ENCODE results near the gene E4F1. TPM values are rescaled to one million over a fixed set of nuclear protein-coding genes. Genes with fewer than 3 reads are reported as not detected.

The E4F1 gene
- total RNA-seq, 2 experiments from 2014 or later = 21.2 to 21.7 TPM

- Mint-ChIP-seq H3K4me3 (no peak overlapping the region), H3K36me3 (ENCODE audit: low read depth) (peaks cover 2% of the 10 kb centered on the region), H3K27me3 (ENCODE audit: low read depth) (no peaks in the 10 kb centered on the region), H3K4me1 (ENCODE audit: low read depth) (no peaks in the 10 kb centered on the region), H3K27ac (no peak overlapping the region), H3K9me3 (no peaks in the 10 kb centered on the region)
- intact Hi-C loops (cut with micrococcal nuclease) = no loop called here
- no peak for DNase-seq
- CTCF ChIA-PET = interaction anchor here (0.6 kb wide), 1 partner anchor 135 kb away, joined by 9 read pairs; no protein-coding TSS in a partner anchor
Observed at GRCh38 chr16:2180962-2181923, 42.1 kb upstream of the E4F1 start.

- no peaks in the 10 kb centered on the region for H3K27me3 Mint-ChIP-seq (ENCODE audit: low read depth)
- H3K4me1 Mint-ChIP-seq (ENCODE audit: low read depth) = no peaks in the 10 kb centered on the region
- no peak overlapping the region for H3K4me3 Mint-ChIP-seq
- intact Hi-C loops (cut with micrococcal nuclease) = no loop called here
- H3K9me3 Mint-ChIP-seq = no peaks in the 10 kb centered on the region
- no peak for DNase-seq
- H3K36me3 Mint-ChIP-seq (ENCODE audit: low read depth) = peaks cover 2% of the 10 kb centered on the region
- no peak overlapping the region for H3K27ac Mint-ChIP-seq
- CTCF ChIA-PET = no interaction called here
Observed at GRCh38 chr16:2181952-2182351, 41.4 kb upstream of the E4F1 start.

GRCh38 chr16:2183671-2184070 lies 39.7 kb upstream of the E4F1 start:
- H3K9me3 Mint-ChIP-seq = no peaks in the 10 kb centered on the region
- H3K27me3 Mint-ChIP-seq (ENCODE audit: low read depth) = no peaks in the 10 kb centered on the region
- intact Hi-C loops (cut with micrococcal nuclease) = no loop called here
- CTCF ChIA-PET = no interaction called here
- H3K4me1 Mint-ChIP-seq (ENCODE audit: low read depth) = no peaks in the 10 kb centered on the region
- DNase-seq = no peak
- no peaks in the 10 kb centered on the region for H3K36me3 Mint-ChIP-seq (ENCODE audit: low read depth)
- no peak overlapping the region for H3K27ac Mint-ChIP-seq
- H3K4me3 Mint-ChIP-seq = no peak overlapping the region

- no peaks in the 10 kb centered on the region for H3K36me3 Mint-ChIP-seq (ENCODE audit: low read depth)
- CTCF ChIA-PET = no interaction called here
- no peaks in the 10 kb centered on the region for H3K9me3 Mint-ChIP-seq
- H3K4me3 Mint-ChIP-seq = no peak overlapping the region
- H3K27me3 Mint-ChIP-seq (ENCODE audit: low read depth) = no peaks in the 10 kb centered on the region
- H3K4me1 Mint-ChIP-seq (ENCODE audit: low read depth) = no peaks in the 10 kb centered on the region
- DNase-seq = no peak
- intact Hi-C loops (cut with micrococcal nuclease) = no loop called here
- no peak overlapping the region for H3K27ac Mint-ChIP-seq
Observed at GRCh38 chr16:2184346-2184745, 39.0 kb upstream of the E4F1 start.

- Mint-ChIP-seq H3K4me1 (ENCODE audit: low read depth) (no peaks in the 10 kb centered on the region), H3K27me3 (ENCODE audit: low read depth) (no peaks in the 10 kb centered on the region), H3K4me3 (no peak overlapping the region), H3K36me3 (ENCODE audit: low read depth) (no peaks in the 10 kb centered on the region), H3K27ac (no peak overlapping the region), H3K9me3 (no peaks in the 10 kb centered on the region)
- CTCF ChIA-PET = interaction anchor here (1.3 kb wide), 1 partner anchor 10 kb away, joined by 6 read pairs; no protein-coding TSS in a partner anchor
- DNase-seq = no peak
- intact Hi-C loops (cut with micrococcal nuclease) = no loop called here
Observed at GRCh38 chr16:2184962-2185361, 38.4 kb upstream of the E4F1 start.

GRCh38 chr16:2186064-2186463 lies 37.3 kb upstream of the E4F1 start:
- CTCF ChIA-PET = interaction anchor here (1.3 kb wide), 1 partner anchor 9 kb away, joined by 6 read pairs; no protein-coding TSS in a partner anchor
- Mint-ChIP-seq H3K4me3 (no peak overlapping the region), H3K36me3 (ENCODE audit: low read depth) (no peaks in the 10 kb centered on the region), H3K4me1 (ENCODE audit: low read depth) (no peaks in the 10 kb centered on the region), H3K9me3 (no peaks in the 10 kb centered on the region), H3K27me3 (ENCODE audit: low read depth) (no peaks in the 10 kb centered on the region), H3K27ac (no peak overlapping the region)
- DNase-seq = no peak
- intact Hi-C loops (cut with micrococcal nuclease) = no loop called here

GRCh38 chr16:2186505-2186904 lies 36.9 kb upstream of the E4F1 start:
- H3K4me1 Mint-ChIP-seq (ENCODE audit: low read depth) = no peaks in the 10 kb centered on the region
- no peaks in the 10 kb centered on the region for H3K36me3 Mint-ChIP-seq (ENCODE audit: low read depth)
- no peaks in the 10 kb centered on the region for H3K9me3 Mint-ChIP-seq
- H3K4me3 Mint-ChIP-seq = no peak overlapping the region
- CTCF ChIA-PET = interaction anchor here (1.3 kb wide), 1 partner anchor 8 kb away, joined by 6 read pairs; no protein-coding TSS in a partner anchor
- H3K27me3 Mint-ChIP-seq (ENCODE audit: low read depth) = no peaks in the 10 kb centered on the region
- no peak for DNase-seq
- no peak overlapping the region for H3K27ac Mint-ChIP-seq
- intact Hi-C loops (cut with micrococcal nuclease) = no loop called here

- no peaks in the 10 kb centered on the region for H3K9me3 Mint-ChIP-seq
- intact Hi-C loops (cut with micrococcal nuclease) = no loop called here
- no peak overlapping the region for H3K4me3 Mint-ChIP-seq
- H3K27ac Mint-ChIP-seq = no peak overlapping the region
- no peak for DNase-seq
- H3K4me1 Mint-ChIP-seq (ENCODE audit: low read depth) = no peaks in the 10 kb centered on the region
- H3K27me3 Mint-ChIP-seq (ENCODE audit: low read depth) = no peaks in the 10 kb centered on the region
- H3K36me3 Mint-ChIP-seq (ENCODE audit: low read depth) = no peaks in the 10 kb centered on the region
- CTCF ChIA-PET = interaction anchor here (0.6 kb wide), 2 partner anchors 226 to 314 kb away, joined by 3 to 4 read pairs; no protein-coding TSS in a partner anchor
Observed at GRCh38 chr16:2187212-2187611, 36.2 kb upstream of the E4F1 start.

GRCh38 chr16:2188395-2188794 lies 35.0 kb upstream of the E4F1 start:
- no peaks in the 10 kb centered on the region for H3K27me3 Mint-ChIP-seq (ENCODE audit: low read depth)
- CTCF ChIA-PET = no interaction called here
- intact Hi-C loops (cut with micrococcal nuclease) = no loop called here
- no peak overlapping the region for H3K4me3 Mint-ChIP-seq
- H3K27ac Mint-ChIP-seq = no peak overlapping the region
- H3K4me1 Mint-ChIP-seq (ENCODE audit: low read depth) = no peaks in the 10 kb centered on the region
- H3K9me3 Mint-ChIP-seq = no peaks in the 10 kb centered on the region
- H3K36me3 Mint-ChIP-seq (ENCODE audit: low read depth) = no peaks in the 10 kb centered on the region
- DNase-seq = no peak

- CTCF ChIA-PET = interaction anchor here (0.6 kb wide), 1 partner anchor 234 kb away, joined by 3 read pairs; no protein-coding TSS in a partner anchor
- no peaks in the 10 kb centered on the region for H3K4me1 Mint-ChIP-seq (ENCODE audit: low read depth)
- intact Hi-C loops (cut with micrococcal nuclease) = no loop called here
- no peak overlapping the region for H3K27ac Mint-ChIP-seq
- H3K36me3 Mint-ChIP-seq (ENCODE audit: low read depth) = no peaks in the 10 kb centered on the region
- no peaks in the 10 kb centered on the region for H3K9me3 Mint-ChIP-seq
- H3K4me3 Mint-ChIP-seq = no peak overlapping the region
- H3K27me3 Mint-ChIP-seq (ENCODE audit: low read depth) = no peaks in the 10 kb centered on the region
- DNase-seq = no peak
Observed at GRCh38 chr16:2189252-2189893, 34.0 kb upstream of the E4F1 start.

GRCh38 chr16:2190002-2190658 lies 33.3 kb upstream of the E4F1 start:
- Mint-ChIP-seq H3K4me1 (ENCODE audit: low read depth) (peaks cover 2% of the 10 kb centered on the region), H3K36me3 (ENCODE audit: low read depth) (no peaks in the 10 kb centered on the region), H3K4me3 (no peak overlapping the region), H3K9me3 (no peaks in the 10 kb centered on the region), H3K27ac (no peak overlapping the region), H3K27me3 (ENCODE audit: low read depth) (peaks cover 7% of the 10 kb centered on the region)
- DNase-seq = no peak
- intact Hi-C loops (cut with micrococcal nuclease) = no loop called here
- CTCF ChIA-PET = no interaction called here

GRCh38 chr16:2190659-2191445 lies 32.5 kb upstream of the E4F1 start:
- Mint-ChIP-seq H3K9me3 (no peaks in the 10 kb centered on the region), H3K36me3 (ENCODE audit: low read depth) (no peaks in the 10 kb centered on the region), H3K4me3 (no peak overlapping the region), H3K27me3 (ENCODE audit: low read depth) (peaks cover 8% of the 10 kb centered on the region), H3K27ac (no peak overlapping the region), H3K4me1 (ENCODE audit: low read depth) (peaks cover 4% of the 10 kb centered on the region)
- no peak for DNase-seq
- CTCF ChIA-PET = no interaction called here
- intact Hi-C loops (cut with micrococcal nuclease) = no loop called here
